Measurements from ENCODE around the gene RDH16. TPM values are rescaled to one million over a fixed set of nuclear protein-coding genes. Genes with fewer than 3 reads are reported as not detected.

Gene RDH16
- total RNA-seq, 6 experiments from 2014 or later = 84.6 to 481 (median 147) TPM

DNA sequence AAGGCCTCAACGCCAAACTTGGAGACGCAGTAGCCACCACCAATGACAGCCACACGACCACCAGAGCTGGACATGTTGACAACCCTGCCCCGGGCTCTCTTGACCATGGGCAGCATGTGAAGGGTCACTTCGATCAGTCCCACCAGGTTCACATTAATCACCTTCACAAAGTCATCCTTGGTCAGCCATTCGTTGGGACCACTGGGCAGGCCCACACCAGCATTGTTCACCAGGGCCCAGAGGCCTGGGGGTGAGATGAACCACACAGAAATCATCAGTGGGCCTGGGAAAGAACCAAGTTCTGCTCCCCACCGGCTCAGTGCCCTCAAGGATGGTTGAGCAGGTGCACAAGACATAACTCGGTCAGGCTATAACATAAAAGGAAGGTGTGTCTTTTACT is 27.2 kb downstream of the RDH16 start:
- ATAC-seq = no peak
- TF ChIP-seq, protein P1, sequence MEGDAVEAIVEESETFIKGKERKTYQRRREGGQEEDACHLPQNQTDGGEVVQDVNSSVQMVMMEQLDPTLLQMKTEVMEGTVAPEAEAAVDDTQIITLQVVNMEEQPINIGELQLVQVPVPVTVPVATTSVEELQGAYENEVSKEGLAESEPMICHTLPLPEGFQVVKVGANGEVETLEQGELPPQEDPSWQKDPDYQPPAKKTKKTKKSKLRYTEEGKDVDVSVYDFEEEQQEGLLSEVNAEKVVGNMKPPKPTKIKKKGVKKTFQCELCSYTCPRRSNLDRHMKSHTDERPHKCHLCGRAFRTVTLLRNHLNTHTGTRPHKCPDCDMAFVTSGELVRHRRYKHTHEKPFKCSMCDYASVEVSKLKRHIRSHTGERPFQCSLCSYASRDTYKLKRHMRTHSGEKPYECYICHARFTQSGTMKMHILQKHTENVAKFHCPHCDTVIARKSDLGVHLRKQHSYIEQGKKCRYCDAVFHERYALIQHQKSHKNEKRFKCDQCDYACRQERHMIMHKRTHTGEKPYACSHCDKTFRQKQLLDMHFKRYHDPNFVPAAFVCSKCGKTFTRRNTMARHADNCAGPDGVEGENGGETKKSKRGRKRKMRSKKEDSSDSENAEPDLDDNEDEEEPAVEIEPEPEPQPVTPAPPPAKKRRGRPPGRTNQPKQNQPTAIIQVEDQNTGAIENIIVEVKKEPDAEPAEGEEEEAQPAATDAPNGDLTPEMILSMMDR (IDR thresholded peaks at IDR 0.05) = no peak
- TF ChIP-seq POLR2A (IDR thresholded peaks at IDR 0.05) = no peak
- 92% methylated on average over 5 of the region's 8 CpGs for WGBS (ENCODE audit: insufficient coverage, low coverage, low lambda C conversion rate, missing lambda C conversion rate)
- intact Hi-C loops (cut with DNase I) = no loop called here
- no peak for DNase-seq
- no peak overlapping the region for H3K4me3 ChIP-seq
- H3K27ac ChIP-seq = no peak overlapping the region
- H3K27me3 ChIP-seq = no peaks in the 10 kb centered on the region
- peaks cover 0 to 7% (median 0%) of the 10 kb centered on the region in 4 donors for H3K4me1 ChIP-seq
- H3K36me3 ChIP-seq = no peaks in the 10 kb centered on the region
- H3K9me3 ChIP-seq = no peaks in the 10 kb centered on the region

DNA sequence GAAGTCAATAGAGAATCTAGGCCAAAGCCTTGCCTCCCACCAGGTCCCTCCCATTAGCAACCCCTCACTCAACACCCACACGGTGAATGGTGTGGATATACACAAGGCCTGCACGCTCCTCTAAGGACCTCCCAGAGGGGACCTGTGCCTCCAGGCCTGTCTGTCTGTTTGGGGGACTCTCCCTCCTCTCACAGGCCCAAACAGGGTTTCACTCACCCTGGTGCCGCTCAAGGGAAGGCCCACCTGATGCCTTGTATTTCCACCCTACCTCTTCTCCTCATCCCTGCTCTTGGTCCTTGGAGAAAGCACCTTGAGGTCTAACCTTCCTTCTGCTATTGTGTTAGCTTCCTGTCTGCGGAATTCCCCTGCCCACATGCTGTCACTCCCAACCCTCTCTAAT is 27.6 kb downstream of the RDH16 start:
- intact Hi-C loops (cut with DNase I) = no loop called here
- no peak for TF ChIP-seq POLR2A (IDR thresholded peaks at IDR 0.05)
- TF ChIP-seq, protein P1 (IDR thresholded peaks at IDR 0.05) = no peak
- H3K4me1 ChIP-seq = peaks cover 0 to 7% (median 0%) of the 10 kb centered on the region in 4 donors
- H3K27ac ChIP-seq = no peak overlapping the region
- H3K27me3 ChIP-seq = no peaks in the 10 kb centered on the region
- no peak overlapping the region for H3K4me3 ChIP-seq
- H3K9me3 ChIP-seq = no peaks in the 10 kb centered on the region
- 94% methylated on average over 3 of the region's 4 CpGs for WGBS (ENCODE audit: insufficient coverage, low coverage, low lambda C conversion rate, missing lambda C conversion rate)
- no peak for ATAC-seq
- no peak for DNase-seq
- no peaks in the 10 kb centered on the region for H3K36me3 ChIP-seq

DNA sequence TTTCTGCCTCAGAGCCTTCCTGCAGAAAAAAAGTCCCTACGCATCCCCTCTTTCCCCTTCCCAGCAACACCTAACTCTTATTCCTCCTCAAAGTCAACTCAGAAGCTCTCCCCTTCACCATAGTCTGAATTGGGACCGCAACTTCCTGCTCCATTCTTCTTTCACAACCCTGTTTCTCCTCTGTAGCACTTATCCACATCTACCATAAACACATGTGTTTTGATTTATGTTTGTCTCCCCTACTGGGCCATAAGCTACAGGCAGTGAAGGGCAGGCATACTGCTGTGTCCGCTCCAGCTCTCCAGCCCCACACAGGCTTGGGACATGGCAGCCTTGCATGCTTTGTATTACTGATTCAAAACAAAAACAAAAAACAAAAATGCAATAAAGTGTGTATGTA is 29.1 kb downstream of the RDH16 start:
- no peak for TF ChIP-seq POLR2A (IDR thresholded peaks at IDR 0.05)
- TF ChIP-seq, protein P1 (IDR thresholded peaks at IDR 0.05) = no peak
- DNase-seq (no peak), ATAC-seq (no peak)
- no peak overlapping the region for H3K27ac ChIP-seq
- peaks cover 0 to 7% (median 0%) of the 10 kb centered on the region in 4 donors for H3K4me1 ChIP-seq
- H3K9me3 ChIP-seq = no peaks in the 10 kb centered on the region
- H3K27me3 ChIP-seq = no peaks in the 10 kb centered on the region
- H3K4me3 ChIP-seq = no peak overlapping the region
- WGBS (ENCODE audit: insufficient coverage, low coverage, low lambda C conversion rate, missing lambda C conversion rate) = 71% methylated on average over 3 of the region's 3 CpGs
- H3K36me3 ChIP-seq = no peaks in the 10 kb centered on the region
- intact Hi-C loops (cut with DNase I) = no loop called here

DNA sequence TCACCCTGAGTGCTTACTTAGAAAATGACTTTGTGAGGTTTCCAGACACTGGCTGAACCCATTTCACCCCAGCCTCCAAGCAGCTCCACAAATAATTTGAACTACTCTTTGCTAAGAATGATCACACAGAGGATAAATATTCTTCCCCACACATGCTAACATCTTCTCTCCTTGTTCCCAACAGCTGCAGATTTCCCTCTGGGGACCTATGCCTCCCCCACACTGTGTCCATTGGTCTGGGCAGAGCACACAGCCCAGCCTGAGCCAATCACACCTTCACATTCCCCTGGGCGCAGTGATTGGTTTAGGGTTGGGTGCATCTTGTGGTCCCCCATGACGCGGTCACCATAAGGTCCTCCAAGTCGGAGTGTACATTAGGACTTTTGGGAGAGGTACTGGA is 30.1 kb downstream of the RDH16 start:
- ATAC-seq (no peak), DNase-seq (no peak)
- Histone ChIP-seq H3K9me3 (no peaks in the 10 kb centered on the region), H3K36me3 (no peaks in the 10 kb centered on the region), H3K4me3 (no peak overlapping the region), H3K27ac (no peak overlapping the region), H3K27me3 (no peaks in the 10 kb centered on the region), H3K4me1 (peaks cover 0 to 7% (median 0%) of the 10 kb centered on the region in 4 donors)
- WGBS (ENCODE audit: insufficient coverage, low coverage, low lambda C conversion rate, missing lambda C conversion rate) = 100% methylated on average over 1 of the region's 4 CpGs
- TF ChIP-seq POLR2A (IDR thresholded peaks at IDR 0.05) = no peak
- TF ChIP-seq, protein P1 (IDR thresholded peaks at IDR 0.05) = no peak
- intact Hi-C loops (cut with DNase I) = no loop called here

DNA sequence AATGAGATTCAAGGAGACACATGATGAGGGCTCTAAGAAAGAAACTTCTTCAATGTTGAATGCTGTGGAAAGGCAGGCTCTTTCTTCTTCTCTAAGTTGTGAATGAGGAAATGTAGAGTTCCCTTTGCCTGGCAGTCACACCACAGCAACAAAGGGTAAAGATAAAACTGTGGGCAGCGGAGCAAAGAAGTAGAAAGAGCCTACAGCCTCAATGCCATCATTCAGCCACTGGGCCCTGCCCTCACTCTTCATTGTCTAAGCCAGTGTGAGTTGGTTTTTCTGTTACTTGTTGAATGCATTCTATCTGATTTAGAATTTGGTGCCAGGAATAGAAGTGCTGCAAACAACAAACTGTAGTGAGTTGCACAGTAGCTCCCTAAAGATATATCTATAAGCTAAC is 35.4 kb downstream of the RDH16 start:
- WGBS (ENCODE audit: insufficient coverage, low coverage, low lambda C conversion rate, missing lambda C conversion rate) = 83% methylated on average over 1 of the region's 1 CpG
- H3K27ac ChIP-seq = no peak overlapping the region
- no peak overlapping the region for H3K4me3 ChIP-seq
- DNase-seq (no peak), ATAC-seq (no peak)
- H3K36me3 ChIP-seq = no peaks in the 10 kb centered on the region
- no peak for TF ChIP-seq POLR2A (IDR thresholded peaks at IDR 0.05)
- TF ChIP-seq, protein P1 (IDR thresholded peaks at IDR 0.05) = no peak
- H3K4me1 ChIP-seq = peaks cover 0 to 8% (median 3%) of the 10 kb centered on the region in 4 donors
- no peaks in the 10 kb centered on the region for H3K9me3 ChIP-seq
- intact Hi-C loops (cut with DNase I) = no loop called here
- H3K27me3 ChIP-seq = no peaks in the 10 kb centered on the region
